ENCODE measurements around the gene IRF5.
A peak's percentile ranks its signal among the peaks of the same experiment; 100 is the strongest.

The IRF5 gene, protein sequence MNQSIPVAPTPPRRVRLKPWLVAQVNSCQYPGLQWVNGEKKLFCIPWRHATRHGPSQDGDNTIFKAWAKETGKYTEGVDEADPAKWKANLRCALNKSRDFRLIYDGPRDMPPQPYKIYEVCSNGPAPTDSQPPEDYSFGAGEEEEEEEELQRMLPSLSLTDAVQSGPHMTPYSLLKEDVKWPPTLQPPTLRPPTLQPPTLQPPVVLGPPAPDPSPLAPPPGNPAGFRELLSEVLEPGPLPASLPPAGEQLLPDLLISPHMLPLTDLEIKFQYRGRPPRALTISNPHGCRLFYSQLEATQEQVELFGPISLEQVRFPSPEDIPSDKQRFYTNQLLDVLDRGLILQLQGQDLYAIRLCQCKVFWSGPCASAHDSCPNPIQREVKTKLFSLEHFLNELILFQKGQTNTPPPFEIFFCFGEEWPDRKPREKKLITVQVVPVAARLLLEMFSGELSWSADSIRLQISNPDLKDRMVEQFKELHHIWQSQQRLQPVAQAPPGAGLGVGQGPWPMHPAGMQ

DNA sequence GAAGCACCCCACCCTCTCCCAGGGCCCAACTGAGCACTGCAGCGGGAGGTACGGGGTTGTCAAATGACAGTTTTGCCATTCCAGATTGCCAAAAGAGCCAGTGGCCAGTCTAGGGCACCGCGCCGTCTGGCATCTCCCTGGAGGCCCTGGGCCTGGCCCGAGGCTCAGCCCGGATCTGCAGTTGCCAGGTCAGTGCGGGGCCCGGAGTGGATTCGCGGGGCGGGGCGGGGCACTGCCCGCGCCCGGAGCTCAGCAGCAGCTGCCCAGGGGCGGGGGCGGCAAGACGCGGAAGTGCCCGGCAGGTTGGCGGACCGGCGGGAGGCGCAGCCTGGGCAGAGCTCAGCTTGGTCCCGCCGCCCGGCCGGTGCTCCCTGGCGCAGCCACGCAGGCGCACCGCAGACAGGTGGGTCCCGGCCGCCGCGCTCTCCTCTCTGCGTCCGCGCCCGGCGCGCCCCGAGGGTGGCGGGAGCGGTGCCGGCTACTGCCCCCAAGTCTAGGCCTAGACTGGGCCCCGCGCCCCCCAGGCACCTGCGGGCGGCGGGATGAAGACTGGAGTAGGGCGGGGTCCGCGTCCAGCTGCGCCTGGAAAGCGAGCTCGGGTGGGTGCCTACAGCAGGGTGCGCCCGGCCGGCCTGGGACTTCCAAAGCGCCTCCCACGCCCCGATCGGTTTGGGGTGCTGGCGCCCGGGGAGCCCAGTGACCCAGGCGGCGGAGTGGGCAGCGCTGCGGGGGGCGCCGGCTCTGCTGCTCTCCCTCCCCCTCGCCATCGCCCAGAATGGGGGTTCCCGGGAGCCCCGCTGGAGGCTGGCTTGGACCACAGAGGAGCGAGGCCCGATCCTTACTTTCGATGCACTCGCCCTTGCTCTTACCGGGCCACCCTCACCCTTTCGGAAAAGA, at the start of gene IRF5:
Gene IRF5 (plus strand): TSS at position 281 of the 897 bp plus-strand sequence. CDS start 4,155 bp downstream, outside the sequence.
- DNase-seq: no peak

DNA sequence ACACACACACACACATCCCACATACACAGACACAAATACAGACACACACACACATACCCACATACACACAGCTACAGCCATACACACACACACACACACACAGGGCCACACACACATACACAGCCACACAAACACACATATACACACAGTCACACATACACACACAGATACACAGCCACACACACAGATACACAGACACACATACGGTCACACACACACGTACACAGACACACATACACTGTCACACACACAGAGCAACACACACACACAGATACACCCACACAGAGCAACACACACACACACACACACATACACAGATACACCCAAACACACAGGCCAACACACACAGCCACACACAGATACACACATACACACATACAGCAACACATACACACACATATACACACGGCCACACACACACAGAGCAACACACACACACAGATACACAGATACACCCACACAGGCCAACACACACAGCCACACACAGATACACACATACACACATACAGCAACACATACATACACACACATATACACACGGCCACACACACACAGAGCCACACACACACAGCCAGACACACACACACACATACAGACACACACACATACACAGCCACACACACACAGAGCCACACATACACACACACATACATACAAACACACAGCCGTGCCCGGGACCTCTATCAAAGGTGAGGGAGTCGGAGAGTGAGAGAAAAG, 49.5 kb upstream of the IRF5 start:
- DNase-seq: no peak

DNA sequence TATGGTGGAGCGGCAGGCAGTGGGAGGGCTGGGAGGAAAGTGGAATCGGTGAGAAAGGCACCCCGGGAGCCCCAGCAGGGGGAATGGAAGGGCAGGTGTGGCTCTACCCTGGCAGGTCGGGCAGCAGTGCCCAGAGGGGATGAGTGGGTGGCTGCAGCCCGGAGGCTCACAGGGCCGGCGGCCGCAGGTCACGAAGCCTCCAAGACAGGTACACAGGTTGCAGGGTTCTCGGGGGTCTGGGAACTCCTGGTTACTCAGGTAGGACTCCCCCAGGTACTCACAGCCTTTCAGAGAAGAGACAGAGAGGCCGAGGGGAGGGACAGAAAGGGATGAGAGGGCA, 49.0 kb upstream of the IRF5 start:
- DNase-seq: no peak

DNA sequence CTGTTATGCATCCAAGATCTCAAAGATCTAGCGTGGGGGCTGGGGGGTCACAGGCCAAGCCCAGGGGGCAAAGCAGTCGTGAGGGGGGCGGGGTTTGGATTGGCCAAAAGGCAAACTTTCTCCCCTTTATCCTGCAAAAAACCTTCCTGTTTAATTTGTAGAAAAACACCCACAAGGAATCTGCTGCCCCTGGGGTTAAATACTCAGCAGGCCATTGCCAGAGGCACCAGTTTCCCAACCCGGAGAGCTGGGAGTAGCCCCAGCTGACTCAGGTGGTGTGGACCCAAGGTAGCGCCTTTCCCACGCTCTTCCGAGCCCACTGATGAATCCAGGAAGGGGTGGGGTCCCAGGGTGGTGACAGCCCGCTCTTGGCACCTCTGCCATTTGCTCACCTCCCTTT, 48.6 kb upstream of the IRF5 start:
- no peak for DNase-seq

DNA sequence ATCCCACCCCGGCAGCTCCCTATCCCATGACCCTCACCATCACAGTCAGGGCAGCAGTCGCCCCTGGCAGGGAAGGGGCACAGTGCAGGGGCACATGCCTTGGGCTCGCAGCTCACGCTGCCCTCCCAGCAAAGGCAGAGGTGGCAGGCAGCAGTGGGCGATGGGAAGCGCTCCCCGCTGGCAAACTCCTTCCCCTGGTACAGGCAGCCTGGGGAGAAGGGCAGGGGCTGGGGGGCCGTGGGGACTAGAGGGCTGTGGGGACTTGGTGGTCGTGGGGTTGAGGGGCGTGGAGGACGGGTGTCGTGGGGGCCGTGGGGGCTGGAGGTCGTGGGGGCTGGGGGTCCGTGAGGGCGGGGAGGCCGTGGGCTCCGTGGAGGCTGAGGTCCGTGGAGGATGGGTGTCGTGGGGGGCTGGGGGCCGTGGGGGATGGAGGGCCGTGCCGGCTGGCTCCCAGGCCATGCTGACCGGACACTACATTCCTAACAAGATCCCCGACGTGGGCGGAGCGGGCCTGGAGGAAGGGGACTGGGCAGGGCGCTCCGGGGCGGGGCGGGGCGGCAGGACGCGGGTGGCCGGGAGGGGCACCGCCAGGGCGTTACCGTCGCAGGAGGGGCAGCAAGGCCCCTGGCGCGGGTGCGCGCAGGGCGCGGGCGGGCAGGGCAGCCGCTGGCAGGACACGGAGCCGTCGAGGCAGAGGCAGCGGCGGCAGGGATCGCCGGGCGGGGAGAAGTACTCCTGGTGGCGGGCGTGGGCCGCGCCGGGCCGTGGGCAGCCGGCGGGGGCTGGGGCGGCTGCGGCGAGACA, 47.2 kb upstream of the IRF5 start:
- DNase-seq: no peak

DNA sequence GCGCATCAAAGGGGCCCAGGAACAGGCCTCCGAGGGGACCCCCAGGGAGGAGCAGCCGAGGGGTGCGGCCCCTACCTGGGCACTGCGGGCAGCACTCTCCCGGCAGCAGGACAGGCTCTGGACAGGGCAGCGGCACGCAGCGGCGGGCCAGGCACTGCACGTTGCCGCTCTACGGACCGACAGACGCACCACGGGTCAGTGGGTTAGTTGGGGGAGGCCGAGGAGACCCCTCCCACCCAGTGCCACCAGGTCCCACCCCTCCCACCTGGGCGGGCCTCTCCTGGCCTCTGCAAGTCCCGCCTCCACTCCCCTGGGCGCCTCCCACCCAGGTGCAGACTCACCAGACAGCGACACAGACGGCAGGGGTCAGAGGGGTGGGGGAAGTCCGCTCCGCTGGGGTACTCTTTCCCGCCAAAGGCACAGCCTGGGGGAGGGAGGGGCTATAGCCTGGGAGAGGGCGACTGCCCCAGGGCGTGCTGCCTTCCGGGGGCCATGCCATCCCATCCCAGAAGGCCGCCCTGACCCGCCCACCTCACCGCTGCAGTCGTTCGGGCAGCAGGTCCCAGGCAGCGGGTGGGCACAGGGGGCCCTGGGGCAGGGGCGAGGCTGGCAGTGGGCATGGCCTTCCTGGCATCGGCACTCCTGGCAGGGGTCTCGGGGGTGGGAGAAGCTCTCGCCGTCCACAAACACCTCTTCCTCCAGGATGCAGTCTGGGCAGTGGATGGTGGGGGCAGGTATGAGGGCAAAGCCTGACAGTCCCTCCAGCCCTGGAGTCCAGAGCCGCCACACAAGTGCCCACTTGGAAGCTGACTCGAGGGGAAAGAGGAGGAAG, 46.4 kb upstream of the IRF5 start:
- DNase-seq: peak in 1 of 4 experiments; percentile 6

DNA sequence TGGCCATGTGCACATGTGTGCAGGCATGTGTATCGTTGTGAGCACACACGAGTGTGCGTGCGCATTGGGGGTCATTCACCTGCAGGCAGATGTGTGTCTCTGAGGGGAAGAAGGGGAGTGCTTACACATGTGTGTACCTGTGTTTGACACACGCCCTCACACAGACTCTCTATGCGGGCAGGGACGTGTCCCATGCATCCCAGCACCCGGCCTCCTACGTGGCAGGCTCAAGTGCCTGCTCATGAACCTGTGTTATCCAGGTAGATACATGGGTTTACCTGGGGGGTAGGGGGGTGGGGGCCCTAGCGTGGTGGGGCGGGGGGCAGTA, 45.8 kb upstream of the IRF5 start:
- DNase-seq: no peak

DNA sequence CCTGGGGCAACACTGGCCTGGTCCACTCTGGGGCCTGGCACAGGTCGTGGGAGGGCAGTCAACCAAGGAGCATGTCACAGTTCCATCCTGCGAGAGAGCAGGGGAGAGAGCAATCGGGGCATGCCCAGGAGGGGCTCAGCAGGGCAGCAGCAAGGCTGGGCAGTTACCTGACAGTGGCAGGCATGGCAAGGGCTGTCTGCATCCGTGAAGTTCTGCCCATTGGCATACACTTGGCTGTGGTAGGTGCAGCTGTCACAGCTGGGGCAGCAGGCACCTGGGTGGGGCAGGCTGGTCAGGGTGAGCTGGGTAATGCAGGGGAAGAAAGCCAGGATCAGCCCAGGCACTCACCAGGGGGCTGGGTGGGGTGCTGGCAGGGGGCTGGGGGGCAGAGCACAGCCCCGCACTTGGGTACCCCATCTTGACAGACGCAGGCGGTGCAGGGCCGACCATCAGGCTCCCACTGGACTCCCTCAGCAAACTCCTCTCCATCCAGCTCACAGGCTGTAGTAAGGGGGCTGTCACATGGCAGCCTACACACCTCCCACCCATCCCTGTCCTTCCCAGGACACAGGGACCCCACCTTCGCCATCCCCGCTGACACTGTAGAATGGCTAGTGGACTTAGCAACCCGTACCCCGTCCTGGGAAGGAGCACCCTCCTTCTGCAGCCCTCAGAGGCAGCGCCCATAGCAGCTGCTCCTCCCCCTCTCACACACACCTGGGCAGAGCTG, 45.0 kb upstream of the IRF5 start:
- no peak for DNase-seq

DNA sequence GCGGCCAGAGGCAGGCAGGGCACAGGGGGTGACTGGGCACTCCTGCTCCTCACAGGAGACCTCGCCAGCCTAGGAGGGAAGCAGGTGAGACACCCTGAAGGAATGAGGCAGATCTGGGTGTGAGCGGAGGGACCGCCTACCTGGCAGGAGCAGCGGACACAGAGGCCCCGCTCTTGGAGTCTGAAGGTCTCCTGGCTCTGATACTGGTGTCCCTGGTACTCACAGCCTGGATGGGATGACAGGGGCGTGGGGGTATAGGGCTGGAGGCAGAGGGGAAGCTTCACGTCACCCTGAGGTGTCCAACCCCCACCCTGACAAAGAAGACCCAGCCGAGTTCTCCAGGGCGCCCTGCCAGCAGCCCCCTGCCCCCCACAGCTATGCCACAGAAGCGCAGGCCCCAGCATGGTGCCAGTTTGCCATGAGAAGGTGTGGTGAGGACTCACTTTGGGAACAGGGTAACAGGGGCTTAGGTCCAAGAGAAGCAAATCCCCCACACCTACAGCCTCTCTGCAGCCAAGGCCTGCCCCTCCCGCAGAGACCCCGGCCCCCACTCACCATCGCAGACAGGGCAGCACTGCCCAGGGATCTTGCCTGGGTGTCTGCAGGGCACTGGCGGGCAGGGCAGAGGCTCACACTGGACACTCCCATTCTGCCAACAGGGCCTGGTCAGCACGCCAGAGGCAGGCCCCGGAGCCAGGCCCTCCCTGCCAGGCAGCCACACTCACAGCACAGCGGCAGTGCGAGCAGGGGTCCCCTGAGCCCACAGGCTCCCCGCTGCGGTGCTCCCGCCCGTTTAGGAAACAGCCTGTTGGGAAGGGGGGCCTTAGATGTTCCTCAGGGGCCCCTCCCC, 44.3 kb upstream of the IRF5 start:
- no peak for DNase-seq

DNA sequence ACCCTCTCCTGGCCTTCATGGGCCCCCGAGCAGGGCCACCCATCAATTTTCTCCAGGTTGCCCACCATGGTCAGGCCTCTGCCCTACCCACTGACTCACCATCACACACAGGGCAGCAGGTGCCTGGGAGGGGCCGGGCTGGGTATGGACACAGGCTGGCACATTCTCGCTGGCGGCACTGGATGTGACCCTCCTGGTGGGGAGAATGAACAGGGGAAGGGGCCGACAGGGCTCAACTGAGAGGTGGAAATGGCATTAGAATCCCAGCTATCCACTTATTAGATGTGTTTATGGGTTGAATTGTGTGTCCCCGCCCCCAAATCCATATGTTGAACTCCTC, 43.7 kb upstream of the IRF5 start:
- DNase-seq: no peak

DNA sequence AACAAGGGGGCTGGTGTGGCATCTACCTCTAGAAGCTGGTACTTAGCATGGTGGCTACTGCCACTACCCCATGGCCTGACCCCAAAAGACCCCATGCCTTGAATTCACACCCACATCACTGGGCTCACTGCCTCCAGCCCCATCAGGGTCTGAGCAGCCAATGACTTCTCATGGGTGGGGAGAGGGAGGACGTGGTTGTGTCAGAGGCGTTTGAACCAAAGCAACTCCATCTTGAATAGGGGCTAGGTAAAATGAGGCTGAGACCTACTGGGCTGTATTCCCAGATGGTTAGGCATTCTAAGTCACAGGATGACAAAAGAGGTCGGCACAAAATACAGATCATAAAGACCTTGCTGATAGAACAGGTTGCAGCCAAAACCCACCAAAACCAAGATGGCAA, 42.4 kb upstream of the IRF5 start:
- DNase-seq: no peak

DNA sequence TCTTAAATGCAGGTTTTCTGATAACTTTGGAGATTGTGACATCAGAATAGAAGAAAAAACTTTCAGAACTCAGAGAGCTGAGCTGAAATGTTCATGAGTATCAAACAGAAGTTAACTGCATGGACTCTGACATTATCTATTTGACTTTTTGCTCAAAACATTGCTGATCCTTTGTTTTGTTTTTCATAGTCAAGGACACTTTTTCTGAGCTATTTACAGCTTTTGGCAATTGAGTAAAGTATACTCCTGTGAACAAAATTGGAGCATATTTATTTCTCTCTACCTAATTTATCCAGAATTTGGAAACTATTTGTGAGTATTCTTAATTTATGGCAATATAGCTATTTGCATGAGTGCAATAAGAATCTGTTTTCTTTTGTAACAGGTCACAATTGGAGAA, 38.3 kb upstream of the IRF5 start:
- DNase-seq: no peak

DNA sequence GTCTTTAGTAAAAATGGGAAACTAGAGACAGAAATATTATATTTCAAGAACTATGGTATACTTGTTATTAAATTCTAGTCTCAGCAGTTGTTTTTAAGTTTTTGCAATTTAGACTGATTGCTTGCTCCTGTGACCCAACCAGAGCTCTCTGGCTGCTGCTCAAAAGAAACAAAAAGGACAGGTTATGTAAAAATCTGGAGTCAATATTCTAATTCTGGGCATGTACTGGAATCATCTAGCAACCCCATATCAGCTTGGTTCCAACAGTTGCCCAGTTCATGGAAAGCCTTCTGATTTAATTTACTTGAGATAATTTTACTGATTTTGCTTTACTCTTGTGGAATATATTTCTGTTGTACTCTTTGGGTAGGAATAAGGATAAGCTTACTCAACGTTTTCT, 37.5 kb upstream of the IRF5 start:
- no peak for DNase-seq

DNA sequence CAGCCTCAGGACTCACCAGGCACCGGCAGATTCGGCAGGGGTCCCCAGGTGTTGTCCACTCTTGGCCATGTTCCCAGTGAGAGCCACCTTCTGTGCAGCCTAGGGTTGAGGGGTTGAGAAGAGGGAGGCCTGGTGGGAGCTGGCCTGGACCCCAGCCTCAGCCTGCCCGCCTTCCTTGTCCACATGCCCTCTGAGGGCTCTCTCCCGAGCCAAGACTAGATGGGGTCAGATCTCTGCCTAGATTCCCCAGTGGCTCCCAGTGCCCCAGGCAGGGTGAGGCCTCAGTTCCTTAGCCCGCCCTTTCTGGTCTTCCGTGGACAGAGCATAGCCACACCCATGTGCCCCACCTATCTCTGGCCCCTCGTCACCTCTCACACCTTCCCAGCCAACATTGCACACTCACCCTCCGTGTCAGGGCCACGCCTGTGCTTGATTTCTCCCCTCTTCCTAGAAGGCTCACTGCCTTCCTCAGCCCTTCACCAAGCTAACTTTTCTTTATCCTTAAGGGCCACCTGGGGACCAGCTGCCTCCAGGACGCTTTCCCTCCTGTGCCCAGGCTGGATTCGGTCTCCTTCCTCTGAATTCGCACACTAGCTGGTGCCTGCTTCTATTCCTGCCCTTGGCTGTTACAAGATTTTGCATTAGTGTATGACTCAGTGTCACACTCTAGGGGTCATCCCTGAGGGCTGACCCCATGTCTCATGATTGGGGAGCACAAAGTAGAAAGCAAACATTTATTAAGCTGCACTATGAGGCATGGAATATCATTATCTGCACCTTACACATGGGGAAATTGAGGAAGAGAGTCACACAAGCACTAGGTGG, 34.8 kb upstream of the IRF5 start:
- DNase-seq: no peak

DNA sequence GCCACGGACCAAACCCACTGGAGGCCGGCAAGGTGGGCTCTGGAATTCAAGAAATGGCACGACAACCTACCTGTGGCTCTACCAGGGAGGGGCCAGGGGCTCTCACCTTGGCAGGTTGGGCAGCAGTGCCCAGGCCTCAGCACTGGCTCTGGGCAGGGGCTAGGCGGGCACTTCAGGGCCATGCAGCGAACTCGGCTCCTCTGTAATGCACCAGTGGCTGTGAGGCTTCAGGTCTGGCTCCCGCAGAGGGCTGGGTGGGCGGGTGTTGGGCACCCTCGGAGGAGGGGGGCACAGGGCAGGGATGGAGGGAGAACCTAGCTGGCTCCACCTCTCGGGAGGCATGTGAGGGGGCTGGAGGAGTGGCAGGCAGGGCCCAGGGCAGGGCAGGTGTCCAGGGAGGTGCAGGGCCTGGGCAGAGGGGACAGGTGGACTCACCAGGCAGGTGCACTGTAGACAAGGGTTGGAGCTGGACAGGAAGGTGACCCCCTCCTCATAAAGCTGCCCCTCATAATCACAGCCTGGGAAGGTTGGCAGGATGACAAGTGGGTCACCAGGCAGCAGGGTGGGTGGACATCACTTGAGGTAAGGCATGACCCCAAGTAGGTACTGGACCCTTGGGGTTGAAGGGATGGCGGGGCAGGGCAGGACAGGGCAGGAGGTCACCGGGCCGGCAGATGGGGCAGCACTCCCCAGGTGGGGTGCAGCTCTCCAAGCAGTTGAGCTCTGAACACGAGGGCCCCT, 33.9 kb upstream of the IRF5 start:
- no peak for DNase-seq

DNA sequence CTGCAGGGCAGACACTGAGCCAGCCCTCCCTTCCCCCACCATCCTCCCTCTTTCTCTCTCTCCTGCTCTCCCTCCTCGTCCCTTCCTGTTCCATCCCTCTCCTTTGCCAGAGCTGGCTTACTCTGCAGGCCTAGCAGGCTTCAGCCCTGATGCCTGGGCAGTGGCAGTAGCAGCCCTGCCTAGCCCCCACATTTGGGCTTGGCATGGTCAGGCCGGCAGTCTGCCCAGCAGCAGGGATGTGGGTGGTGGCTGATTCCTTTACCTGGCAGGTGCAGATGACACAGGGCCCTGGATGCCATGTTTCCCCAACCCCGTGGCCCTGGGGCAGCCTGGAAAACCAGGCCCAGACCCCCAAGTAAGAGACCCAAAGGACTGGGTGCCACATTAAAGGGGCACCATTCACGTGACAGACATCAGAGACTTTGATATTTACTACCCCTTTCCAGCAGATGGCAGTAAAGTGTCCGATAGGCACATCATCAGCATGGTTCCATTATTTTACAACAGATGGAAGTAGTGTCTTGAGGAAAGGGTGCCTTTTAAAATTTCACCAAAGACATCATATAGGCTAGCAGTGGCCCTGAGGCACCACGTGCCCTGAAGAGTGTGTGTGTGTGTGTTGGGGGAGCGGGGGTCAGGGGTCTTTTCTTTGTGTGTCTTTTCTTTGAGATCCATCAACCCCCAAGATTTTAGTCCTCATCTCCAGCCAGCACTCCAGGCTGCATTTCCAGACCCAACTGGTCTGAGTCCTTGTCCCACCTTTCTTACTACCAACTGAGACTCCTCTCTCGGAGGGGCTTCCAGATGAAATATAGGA, 33.1 kb upstream of the IRF5 start:
- no peak for DNase-seq

DNA sequence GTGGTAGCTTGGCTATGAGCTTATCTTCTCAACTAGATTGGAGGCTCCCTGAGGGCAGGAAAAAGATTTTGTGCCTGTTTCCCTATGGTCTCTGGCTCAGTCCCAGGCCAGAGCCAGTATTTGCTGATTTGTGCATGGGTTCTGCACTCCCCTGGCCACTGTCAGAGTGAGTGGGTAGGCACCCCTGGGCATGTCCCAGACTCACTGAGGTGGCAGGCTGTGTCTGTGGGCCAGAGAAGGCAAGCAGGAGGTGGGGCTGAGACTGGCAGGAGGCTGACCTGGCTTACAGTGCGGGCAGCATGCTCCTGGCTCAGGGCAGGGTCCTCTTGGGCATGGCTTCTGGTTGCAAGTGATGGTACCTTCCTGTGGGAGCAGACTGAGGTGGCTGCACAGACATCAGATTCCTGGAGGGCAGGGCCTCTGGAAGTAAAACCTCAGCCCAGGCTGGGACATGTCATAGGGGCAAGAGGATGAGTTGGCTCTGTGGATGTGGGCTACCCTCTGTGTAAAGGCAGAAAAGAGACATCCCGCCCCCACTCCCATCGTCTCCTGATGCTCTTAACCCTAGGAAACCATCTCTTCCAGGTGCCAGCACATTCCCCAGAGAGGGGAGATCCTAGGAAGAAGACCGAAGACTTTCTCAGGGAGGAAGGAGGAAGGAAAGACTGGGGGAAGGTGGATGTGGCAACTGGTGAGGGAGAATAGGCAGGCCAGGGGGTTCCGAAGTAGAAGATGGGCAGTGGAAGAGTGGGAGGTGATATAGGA, 31.5 kb upstream of the IRF5 start:
- no peak for DNase-seq

Data from activated naive CD4-positive, alpha-beta T cell (primary cell).